Anterior cingulate cortex (tissue), 58 donors: ENCODE data around the gene STAT6.
"Not testable (repeated sequence)": the region's sequence is repeated elsewhere in the genome, so short reads cannot be mapped to it uniquely, and the experiment has no call there.

Experiments used
- DNase-seq, 58 donors: peaks; one replicate each; lab custom pipeline; 2025; lab: John Stamatoyannopoulos, UW

The STAT6 gene

GRCh38 chr12:57091638-57092528 is 19.3 kb downstream of the STAT6 start:
- DNase-seq = no peak

GRCh38 chr12:57090924-57091637 is 20.1 kb downstream of the STAT6 start:
- peak in 51 of 58 donors; percentile 11 to 73 (median 50) for DNase-seq

- DNase-seq = no peak
Measured at GRCh38 chr12:57090490-57090889, 20.7 kb downstream of the STAT6 start.

GRCh38 chr12:57089271-57090245 is 21.6 kb downstream of the STAT6 start:
- peak in 51 of 58 donors; percentile 17 to 70 (median 49) for DNase-seq

GRCh38 chr12:57088354-57089270 is 22.6 kb downstream of the STAT6 start, which contains the start of gene NAB2:
Gene NAB2 (plus strand): TSS chr12:57089114. CDS start chr12:57089272, 158 bp downstream.
- DNase-seq = peak in 57 of 58 donors; percentile 47 to 93 (median 84)

- peak in 31 of 58 donors; percentile 25 to 72 (median 47) for DNase-seq
Measured at GRCh38 chr12:57087691-57088353, 23.3 kb downstream of the STAT6 start.

GRCh38 chr12:57087010-57087690 is 24.0 kb downstream of the STAT6 start:
- peak in 52 of 58 donors; percentile 6 to 79 (median 60) for DNase-seq

GRCh38 chr12:57086493-57087009 is 24.6 kb downstream of the STAT6 start:
- DNase-seq = peak in 42 of 58 donors; percentile 9 to 67 (median 38)

- peak in 17 of 58 donors; percentile 6 to 46 (median 20) for DNase-seq
Measured at GRCh38 chr12:57085999-57086492, 25.1 kb downstream of the STAT6 start.

GRCh38 chr12:57080855-57081254 is 30.3 kb downstream of the STAT6 start:
- no peak for DNase-seq

GRCh38 chr12:57079821-57080220 is 31.3 kb downstream of the STAT6 start:
- no peak for DNase-seq

GRCh38 chr12:57078519-57079404 is 32.4 kb downstream of the STAT6 start, which contains the start of gene NEMP1:
Gene NEMP1 (minus strand): TSS chr12:57078791. CDS start chr12:57078745, 46 bp downstream.
- peak; percentile 66 to 100 (median 98) for DNase-seq

GRCh38 chr12:57073566-57074450 is 37.4 kb downstream of the STAT6 start:
- DNase-seq = not testable (repeated sequence)

GRCh38 chr12:57072661-57073060 is 38.5 kb downstream of the STAT6 start:
- DNase-seq = no peak

GRCh38 chr12:57069523-57069922 is 41.6 kb downstream of the STAT6 start:
- DNase-seq = peak in 41 of 58 donors; percentile 9 to 72 (median 37)
